Heart left ventricle (tissue), 16 donors: ENCODE results near the gene ZNF785. TPM values are rescaled to one million over a fixed set of nuclear protein-coding genes. Genes with fewer than 3 reads are reported as not detected.

Experiments used
- ATAC-seq, 4 donors: fragments of 200-7000 bp; cut with Tn5 transposase; one replicate each; pipeline ENCODE4 v1.9.1; 2020 to 2022; ENCODE audit warnings: moderate library complexity in 4 of 4, mild to moderate bottlenecking in 3 of 4, moderate number of reproducible peaks in 1 of 4
- DNase-seq, 5 donors: peaks; one replicate each; pipeline ENCODE4 v3.0.0-alpha.2; 2020
- H3K27ac ChIP-seq, 12 donors: fragments of 200-600 bp; sonication (generic) in 4 of 12; one replicate each; pipeline versions ENCODE4 v1.5.0 to v1.8.0; 2016 to 2022; ENCODE audit warnings: mild to moderate bottlenecking in 2 of 12
- H3K27me3 ChIP-seq, 9 donors: fragments of 200-600 bp; sonication (generic) in 2 of 9; one replicate each; pipeline versions ENCODE4 v1.5.1 to v1.8.0; 2016 to 2022; ENCODE audit warnings: mild to moderate bottlenecking in 3 of 9
- H3K36me3 ChIP-seq, 9 donors: fragments of 200-600 bp; sonication (generic) in 2 of 9; one replicate each; pipeline versions ENCODE4 v1.5.0 to v1.8.0; 2018 to 2022; ENCODE audit warnings: mild to moderate bottlenecking in 2 of 9
- H3K4me1 ChIP-seq, 12 donors: fragments of 200-600 bp; sonication (generic) in 4 of 12; one replicate each; pipeline versions ENCODE4 v1.5.0 to v1.8.0; 2016 to 2022; ENCODE audit warnings: mild to moderate bottlenecking in 3 of 12
- H3K4me3 ChIP-seq, 12 donors: fragments of 200-600 bp; sonication (generic) in 4 of 12; one replicate each; pipeline versions ENCODE4 v1.5.0 to v1.8.0; 2017 to 2022; ENCODE audit warnings: mild to moderate bottlenecking in 9 of 12, moderate library complexity in 4 of 12
- H3K9me3 ChIP-seq, 12 donors: fragments of 200-600 bp; sonication (generic) in 4 of 12; one replicate each; pipeline versions ENCODE4 v1.5.0 to v1.8.0; 2016 to 2022; ENCODE audit warnings: mild to moderate bottlenecking in 1 of 12
- POLR2A ChIP-seq, 2 donors: fragments of 450-650 bp; IDR thresholded peaks; one replicate each; pipeline ENCODE4 v1.6.1; 2017; ENCODE audit warnings: antibody characterized with exemption in 2 of 2, mild to moderate bottlenecking in 2 of 2, moderate library complexity in 2 of 2
- WGBS, 4 donors: extraction: QIAGEN DNeasy Blood & Tissue Kit in 2 of 4; methylation state at CpG; one replicate each; pipeline versions ENCODE4 v1.1.5 to v1.1.7; 2013 to 2018; 5-methylcytosine and 5-hydroxymethylcytosine counted together
- intact Hi-C, 10 donors: fragments of 100-400 bp; cut with DNase I; formaldehyde crosslinking; loops; one replicate each; pipeline versions ENCODE4 v1.11.1 to v1.14.2; 2022
- polyA plus RNA-seq, 2 donors: library from polyadenylated mRNA; stranded (reverse); fragments of 200-250 nt; gene quantifications; one replicate each; pipeline ENCODE4 v1.2.3, GENCODE V29; 2013
- total RNA-seq, 9 donors: library from RNA; depleted of rRNA in 2 of 9; stranded (reverse); fragments of >200 nt in 2 of 9; fragmentation: NEBNext Ultra II Directional in 3 of 9; extraction: Animal tissue kit (Norgen Biotek cat#: 25700) in 3 of 9; gene quantifications; one replicate each; pipeline versions ENCODE4 v1.1.0 to v1.2.4, GENCODE V29; 2016 to 2023
- TF ChIP-seq, protein P1 (sequence below), 12 donors: fragments of 200-600 bp; sonication (generic) in 4 of 12; IDR thresholded peaks; one replicate each; pipeline versions ENCODE4 v1.5.0 to v1.8.0; 2018 to 2022; ENCODE audit warnings: antibody characterized with exemption in 12 of 12, mild to moderate bottlenecking in 5 of 12
- donor health status: ischemic (EF 13 %, LVEDD 7.1; RV severe dilation, severe dysfunction).
- donor health status: healthy with polysubstance abuse.
- donor health status: DM: no; HTN: yes; CAD: no.
- donor health status: DM: no; HTN: no; CAD: no.
- donor health status: ischemic (EF 25% LVEDD 6.9; RV normal size, moderate dysfunction).
- donor health status: ischemic (EF 25% LVEDD 5.7; RV mildly dilated, moderate dysfunction).
- donor health status: healthy.
- donor health status: DM: yes; HTN: yes; CAD: no.
- donor health status: ischemic (EF 35%, LVEDD 5.7; RV mildly dilated, moderate dysfunction).
- donor health status: nonischemic (EF 11% LVEDD 7.7; RV severe dilation, severe dysfunction).
- donor health status: DM: yes; HTN: yes; CAD: no.
- donor health status: PGD.
- donor health status: ischemic (EF 29% LVEDD 5.4; RV normal size, mild dysfunction).
- donor health status: nonischemic (EF 23%, LVEDD 6.1; RV moderate dilation, normal function).

The ZNF785 gene
- total and polyA plus RNA-seq, 11 donors = 2.9 to 10.9 (median 4.5) TPM

DNA sequence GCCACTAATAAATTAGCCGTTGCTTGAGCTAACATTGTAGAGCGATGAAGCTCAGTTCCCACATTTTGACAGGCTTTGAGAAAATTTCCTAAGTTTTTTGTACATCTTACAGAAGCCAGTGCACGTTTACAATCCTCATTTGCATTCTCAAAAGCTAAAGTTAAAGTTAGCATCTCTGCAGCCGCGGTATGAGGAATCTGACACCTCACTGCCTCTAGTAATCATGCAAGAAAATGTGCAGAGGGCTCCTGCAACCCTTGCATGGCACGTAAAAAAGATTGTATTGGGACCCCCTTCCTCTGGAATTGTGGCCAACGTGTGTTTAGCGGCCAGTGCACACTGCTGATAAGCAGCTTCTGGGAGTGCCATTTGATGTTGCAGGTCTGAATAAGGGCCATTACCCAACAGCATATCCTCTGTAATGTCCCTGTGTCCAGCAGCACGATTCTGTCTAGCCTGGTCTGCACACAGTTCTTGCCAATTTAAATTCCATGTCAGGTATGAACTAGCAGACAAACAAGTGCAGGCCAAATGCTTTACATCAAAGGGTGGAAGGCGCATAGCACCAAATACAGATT, 37.0 kb upstream of the ZNF785 start:
- ATAC-seq = no peak
- intact Hi-C loops = loop anchor here in 3 of 10 donors (5.0 to 10.0 kb wide), 3 partner anchors 88 to 188 kb away; partner anchors contain the start of genes DCTPP1 (in 2 of the 3) and ZNF747 (in 1 of the 3)
- TF ChIP-seq POLR2A (IDR thresholded peaks at IDR 0.05) = no peak
- TF ChIP-seq, protein P1, sequence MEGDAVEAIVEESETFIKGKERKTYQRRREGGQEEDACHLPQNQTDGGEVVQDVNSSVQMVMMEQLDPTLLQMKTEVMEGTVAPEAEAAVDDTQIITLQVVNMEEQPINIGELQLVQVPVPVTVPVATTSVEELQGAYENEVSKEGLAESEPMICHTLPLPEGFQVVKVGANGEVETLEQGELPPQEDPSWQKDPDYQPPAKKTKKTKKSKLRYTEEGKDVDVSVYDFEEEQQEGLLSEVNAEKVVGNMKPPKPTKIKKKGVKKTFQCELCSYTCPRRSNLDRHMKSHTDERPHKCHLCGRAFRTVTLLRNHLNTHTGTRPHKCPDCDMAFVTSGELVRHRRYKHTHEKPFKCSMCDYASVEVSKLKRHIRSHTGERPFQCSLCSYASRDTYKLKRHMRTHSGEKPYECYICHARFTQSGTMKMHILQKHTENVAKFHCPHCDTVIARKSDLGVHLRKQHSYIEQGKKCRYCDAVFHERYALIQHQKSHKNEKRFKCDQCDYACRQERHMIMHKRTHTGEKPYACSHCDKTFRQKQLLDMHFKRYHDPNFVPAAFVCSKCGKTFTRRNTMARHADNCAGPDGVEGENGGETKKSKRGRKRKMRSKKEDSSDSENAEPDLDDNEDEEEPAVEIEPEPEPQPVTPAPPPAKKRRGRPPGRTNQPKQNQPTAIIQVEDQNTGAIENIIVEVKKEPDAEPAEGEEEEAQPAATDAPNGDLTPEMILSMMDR (IDR thresholded peaks at IDR 0.05) = no peak
- Histone ChIP-seq H3K27ac (no peak overlapping the region), H3K4me1 (peaks cover 0 to 4% (median 0%) of the 10 kb centered on the region in 12 donors), H3K4me3 (no peak overlapping the region), H3K27me3 (no peaks in the 10 kb centered on the region), H3K36me3 (no peaks in the 10 kb centered on the region), H3K9me3 (no peaks in the 10 kb centered on the region)
- no peak for DNase-seq
- 49 to 59% (median 51%) methylated on average over 10 of the region's 10 CpGs for WGBS, 4 donors

DNA sequence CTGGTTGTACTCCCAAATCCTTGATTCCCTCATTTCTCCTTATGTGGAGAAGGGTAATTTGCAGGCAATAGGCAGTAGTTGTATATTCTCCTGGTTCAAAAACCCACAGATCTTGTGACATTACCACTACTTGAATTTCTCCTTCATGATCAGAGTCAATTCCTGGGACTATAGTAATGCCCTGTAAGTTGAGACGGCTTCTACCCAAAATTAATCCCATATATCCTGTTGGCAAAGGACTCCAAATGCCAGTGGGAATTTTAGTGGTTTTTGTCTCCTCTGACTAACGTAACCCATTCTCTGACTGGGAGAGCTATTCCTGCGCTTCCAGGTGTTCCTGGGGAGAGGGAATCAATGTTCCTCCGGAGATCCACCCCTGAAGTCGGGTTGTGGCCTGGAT, 36.3 kb upstream of the ZNF785 start:
- no peaks in the 10 kb centered on the region for H3K36me3 ChIP-seq
- intact Hi-C loops = loop anchor here in 3 of 10 donors (5.0 to 10.0 kb wide), 3 partner anchors 87 to 187 kb away; partner anchors contain the start of genes DCTPP1 (in 2 of the 3) and ZNF747 (in 1 of the 3)
- no peaks in the 10 kb centered on the region for H3K27me3 ChIP-seq
- DNase-seq (no peak), ATAC-seq (no peak)
- peaks cover 0 to 4% (median 0%) of the 10 kb centered on the region in 12 donors for H3K4me1 ChIP-seq
- no peak overlapping the region for H3K4me3 ChIP-seq
- H3K9me3 ChIP-seq = no peaks in the 10 kb centered on the region
- TF ChIP-seq, protein P1 (IDR thresholded peaks at IDR 0.05) = no peak
- TF ChIP-seq POLR2A (IDR thresholded peaks at IDR 0.05) = no peak
- H3K27ac ChIP-seq = no peak overlapping the region
- 64 to 84% (median 80%) methylated on average over 5 of the region's 5 CpGs for WGBS, 4 donors

DNA sequence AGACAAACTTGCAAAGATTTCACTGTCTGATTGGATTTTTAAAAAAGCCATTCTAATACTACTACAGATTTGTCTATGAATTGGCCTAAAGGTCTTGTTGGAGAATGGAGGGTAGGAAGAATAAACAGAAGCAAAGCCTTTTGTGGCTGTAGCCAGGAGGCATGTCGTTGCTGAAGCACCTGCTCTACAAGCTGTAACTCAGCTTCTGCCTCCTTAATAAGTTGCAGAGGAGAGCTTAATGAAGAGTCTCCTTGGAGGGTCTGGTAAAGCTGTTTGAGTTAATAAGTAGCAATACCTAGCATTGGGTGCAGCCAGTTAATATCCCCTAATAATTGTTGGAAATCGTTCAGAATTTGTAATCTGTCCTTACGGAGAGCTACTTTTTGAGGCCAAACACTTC, 34.7 kb upstream of the ZNF785 start:
- no peak for TF ChIP-seq POLR2A (IDR thresholded peaks at IDR 0.05)
- TF ChIP-seq, protein P1 (IDR thresholded peaks at IDR 0.05) = no peak
- H3K9me3 ChIP-seq = no peaks in the 10 kb centered on the region
- H3K36me3 ChIP-seq = no peaks in the 10 kb centered on the region
- no peak for ATAC-seq
- no peaks in the 10 kb centered on the region for H3K27me3 ChIP-seq
- DNase-seq = no peak
- no peak overlapping the region for H3K27ac ChIP-seq
- WGBS, 4 donors = 60 to 66% (median 64%) methylated on average over 3 of the region's 3 CpGs
- intact Hi-C loops = loop anchor here in 3 of 10 donors (5.0 to 10.0 kb wide), 3 partner anchors 85 to 185 kb away; partner anchors contain the start of genes DCTPP1 (in 2 of the 3) and ZNF747 (in 1 of the 3)
- no peak overlapping the region for H3K4me3 ChIP-seq
- H3K4me1 ChIP-seq = peaks cover 0 to 4% (median 0%) of the 10 kb centered on the region in 12 donors

DNA sequence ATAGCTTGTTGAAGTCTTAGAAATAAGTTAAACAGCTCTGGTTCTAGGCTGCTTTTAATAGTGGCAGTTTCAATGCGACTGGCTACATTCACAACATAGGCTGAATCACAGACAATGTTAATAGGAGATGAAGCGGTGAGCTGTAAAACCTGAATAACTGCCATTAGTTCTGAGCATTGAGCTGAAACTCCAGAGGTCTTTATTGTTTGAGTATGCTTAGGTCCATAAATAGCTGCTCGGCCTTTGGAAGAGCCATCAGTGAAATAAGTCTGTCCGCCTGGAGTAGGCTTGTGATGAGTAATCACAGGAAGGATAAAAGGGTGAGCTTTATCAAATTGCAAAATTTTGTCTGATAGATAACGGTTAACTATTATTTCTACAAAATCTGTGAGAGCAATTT, 34.1 kb upstream of the ZNF785 start:
- 84 to 89% (median 87%) methylated on average over 5 of the region's 5 CpGs for WGBS, 4 donors
- H3K9me3 ChIP-seq = no peaks in the 10 kb centered on the region
- ATAC-seq (no peak), DNase-seq (no peak)
- peaks cover 0 to 4% (median 0%) of the 10 kb centered on the region in 12 donors for H3K4me1 ChIP-seq
- intact Hi-C loops = loop anchor here in 5 of 10 donors (5.0 to 10.0 kb wide), 5 partner anchors 85 to 185 kb away; partner anchors contain the start of genes DCTPP1 (in 2 of the 5), SEPHS2 (in 2 of the 5) and ZNF747 (in 1 of the 5)
- H3K27me3 ChIP-seq = no peaks in the 10 kb centered on the region
- TF ChIP-seq, protein P1 (IDR thresholded peaks at IDR 0.05) = no peak
- no peak for TF ChIP-seq POLR2A (IDR thresholded peaks at IDR 0.05)
- H3K36me3 ChIP-seq = no peaks in the 10 kb centered on the region
- H3K27ac ChIP-seq = no peak overlapping the region
- no peak overlapping the region for H3K4me3 ChIP-seq
